Trophoblast cell (in vitro differentiated cells and primary cell): ENCODE data around the gene SLIT1.

Experiments used
- DNase-seq, 2 donors: peaks; one replicate each; pipeline ENCODE4 v3.0.0-alpha.2; 2016
- H2AFZ ChIP-seq: 2 replicates; pipeline ENCODE4 v1.6.1; 2013; ENCODE audit warnings: low read length, moderate library complexity, mild to moderate bottlenecking; ENCODE audit not compliant: insufficient read depth, poor library complexity
- H2AK5ac ChIP-seq: 2 replicates; pipeline ENCODE4 v1.6.1; 2013; ENCODE audit warnings: mild to moderate bottlenecking, low read length
- H2BK120ac ChIP-seq: 2 replicates; pipeline ENCODE4 v1.6.1; 2013; ENCODE audit warnings: low read length, mild to moderate bottlenecking, moderate library complexity; ENCODE audit not compliant: insufficient read depth, poor library complexity
- H2BK12ac ChIP-seq: 2 replicates; pipeline ENCODE4 v1.6.1; 2013; ENCODE audit warnings: mild to moderate bottlenecking, low read length, moderate library complexity
- H2BK5ac ChIP-seq: 2 replicates; pipeline ENCODE4 v1.6.1; 2013; ENCODE audit warnings: low read length, low read depth, moderate library complexity, mild to moderate bottlenecking; ENCODE audit not compliant: poor library complexity
- H3K14ac ChIP-seq: 2 replicates; pipeline ENCODE4 v1.6.1; 2013; ENCODE audit warnings: mild to moderate bottlenecking, low read length
- H3K18ac ChIP-seq: 2 replicates; pipeline ENCODE4 v1.6.1; 2013; ENCODE audit warnings: mild to moderate bottlenecking, low read length
- H3K23ac ChIP-seq: 2 replicates; pipeline ENCODE4 v1.6.1; 2013; ENCODE audit warnings: low read length
- H3K27ac ChIP-seq: 2 replicates; pipeline ENCODE4 v1.5.1; 2013; ENCODE audit warnings: low read depth, mild to moderate bottlenecking, inconsistent platforms, low read length, moderate library complexity
- H3K27me3 ChIP-seq: 2 replicates; pipeline ENCODE4 v1.6.1; 2013; ENCODE audit warnings: inconsistent platforms, mild to moderate bottlenecking, low read length, moderate library complexity; ENCODE audit not compliant: insufficient read depth
- H3K36me3 ChIP-seq, 2 experiments: 1 replicate in 1 of 2; 2 replicates in 1 of 2; pipeline ENCODE4 v1.6.1; 2013; ENCODE audit warnings: low read length in 2 of 2, mild to moderate bottlenecking in 2 of 2, moderate library complexity in 1 of 2; ENCODE audit not compliant: insufficient read depth in 2 of 2, control insufficient read depth in 1 of 2
- H3K4ac ChIP-seq: 2 replicates; pipeline ENCODE4 v1.6.1; 2013; ENCODE audit warnings: low read depth, mild to moderate bottlenecking, low read length, moderate library complexity
- H3K4me1 ChIP-seq, 2 experiments: 1 replicate in 1 of 2; 2 replicates in 1 of 2; pipeline ENCODE4 v1.6.1; 2013; ENCODE audit warnings: low read length in 2 of 2, mild to moderate bottlenecking in 2 of 2, moderate library complexity in 1 of 2; ENCODE audit not compliant: insufficient read depth in 2 of 2, control insufficient read depth in 1 of 2
- H3K4me2 ChIP-seq: 2 replicates; pipeline ENCODE4 v1.6.1; 2013; ENCODE audit warnings: inconsistent platforms, mild to moderate bottlenecking, low read length, moderate library complexity
- H3K4me3 ChIP-seq: 2 replicates; pipeline ENCODE4 v1.5.1; 2013; ENCODE audit warnings: mild to moderate bottlenecking, low read depth, low read length, inconsistent platforms
- H3K79me1 ChIP-seq: one replicate; pipeline ENCODE4 v1.6.1; 2013; ENCODE audit warnings: low read length
- H3K79me2 ChIP-seq: 2 replicates; pipeline ENCODE4 v1.6.1; 2013; ENCODE audit warnings: low read length, mild to moderate bottlenecking; ENCODE audit not compliant: control insufficient read depth, insufficient read depth, poor library complexity
- H3K9ac ChIP-seq: 2 replicates; pipeline ENCODE4 v1.6.1; 2013; ENCODE audit warnings: mild to moderate bottlenecking, low read length
- H3K9me3 ChIP-seq: 2 replicates; pipeline ENCODE4 v1.6.1; 2013; ENCODE audit warnings: low read depth, mild to moderate bottlenecking, control low read depth, inconsistent platforms, low read length; ENCODE audit not compliant: insufficient read depth
- H4K12ac ChIP-seq: 2 replicates; pipeline ENCODE4 v1.6.1; 2013; ENCODE audit warnings: low read depth, mild to moderate bottlenecking, low read length, moderate library complexity
- H4K8ac ChIP-seq: 2 replicates; pipeline ENCODE4 v1.6.1; 2013; ENCODE audit warnings: low read depth, mild to moderate bottlenecking, low read length, moderate library complexity
- H4K91ac ChIP-seq: one replicate; pipeline ENCODE4 v1.6.1; 2013; ENCODE audit warnings: low read depth, mild to moderate bottlenecking, low read length, moderate library complexity
- WGBS: extraction: QIAGEN DNeasy Blood & Tissue Kit; methylation state at CpG from one replicate; pipeline ENCODE4 v1.1.7; 2013; ENCODE audit warnings: missing lambda C conversion rate; ENCODE audit not compliant: insufficient read length, insufficient coverage; ENCODE audit errors: extremely low coverage; 5-methylcytosine and 5-hydroxymethylcytosine counted together

SLIT1 gene

DNA sequence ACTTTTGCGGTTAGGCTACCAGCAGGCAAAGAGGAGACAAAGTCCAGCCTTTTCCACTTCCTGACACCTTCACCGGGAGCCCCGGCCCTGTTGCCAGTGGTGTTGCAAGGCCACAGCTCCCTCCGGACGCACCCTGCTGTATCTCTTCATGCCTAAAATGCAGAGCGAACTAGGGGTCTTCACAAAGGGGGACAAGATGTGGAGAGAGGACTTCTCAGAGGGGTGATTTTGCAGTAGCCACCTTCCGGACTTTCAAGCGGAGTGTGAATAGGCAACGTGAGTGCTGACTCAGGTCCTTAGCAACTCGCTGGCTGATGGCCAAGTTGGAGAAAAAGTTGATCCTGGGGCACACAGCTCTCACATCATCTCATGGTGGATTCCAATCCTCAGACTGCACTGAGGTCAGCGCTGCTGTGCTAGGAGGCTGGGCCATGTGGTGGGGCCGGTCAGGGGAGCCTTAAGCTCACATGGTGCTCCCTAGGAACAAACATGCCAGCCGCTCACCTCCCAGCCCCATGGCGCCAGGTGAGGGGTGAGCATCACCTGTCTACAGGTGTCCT, 187.3 kb downstream of the SLIT1 start:
- Histone ChIP-seq H3K9me3 (no peaks in the 10 kb centered on the region), H2BK120ac (no peak overlapping the region), H3K79me1 (no peaks in the 10 kb centered on the region), H3K14ac (no peak overlapping the region), H3K4ac (no peak overlapping the region), H4K91ac (no peak overlapping the region), H3K9ac (no peak overlapping the region), H3K4me3 (no peak overlapping the region), H3K23ac (no peak overlapping the region), H3K36me3 (no peaks in the 10 kb centered on the region), H2AK5ac (no peak overlapping the region), H4K12ac (no peak overlapping the region), H2AFZ (no peak overlapping the region), H3K18ac (no peak overlapping the region), H2BK5ac (no peak overlapping the region), H2BK12ac (no peak overlapping the region), H3K27me3 (no peaks in the 10 kb centered on the region), H3K79me2 (no peaks in the 10 kb centered on the region), H3K4me2 (no peak overlapping the region), H3K27ac (no peak overlapping the region), H3K4me1 (no peaks in the 10 kb centered on the region), H4K8ac (no peak overlapping the region)
- WGBS: no CpG with 5 or more reads among the region's 14 CpGs
- no peak for DNase-seq

DNA sequence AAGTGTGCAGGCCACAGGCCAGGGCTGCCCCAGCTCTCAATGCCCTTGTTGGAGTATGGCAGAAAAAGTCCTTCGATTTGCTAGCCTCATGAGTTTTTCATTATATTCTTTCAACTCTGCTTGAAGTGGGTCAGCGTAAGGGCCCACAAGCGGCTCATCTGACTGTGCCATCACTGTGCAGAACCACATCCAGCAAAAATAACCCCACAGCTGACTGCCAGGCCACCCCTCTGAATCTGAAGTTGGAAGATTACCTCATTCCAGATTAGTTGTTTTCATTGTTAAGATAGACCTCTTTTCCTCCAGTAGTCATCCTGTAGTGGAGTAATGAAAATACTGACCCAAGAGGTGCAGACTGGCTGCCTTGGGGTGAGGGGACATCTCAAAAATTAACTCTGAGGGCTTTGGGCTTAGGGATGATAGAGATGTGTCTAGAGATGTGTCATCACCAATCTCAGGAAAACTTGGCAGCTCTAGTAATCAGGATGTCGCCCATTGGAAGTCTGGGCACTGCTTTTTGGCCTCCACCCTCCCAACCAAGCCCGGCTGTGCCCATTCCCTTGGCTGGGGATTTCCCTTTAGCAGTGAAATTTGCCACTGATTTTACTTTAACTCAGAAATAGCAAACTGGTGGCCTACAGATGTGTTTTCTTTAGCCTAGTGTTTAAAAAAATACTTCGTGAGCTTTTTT, 189.3 kb downstream of the SLIT1 start:
- Histone ChIP-seq H3K23ac (no peak overlapping the region), H4K8ac (no peak overlapping the region), H4K91ac (no peak overlapping the region), H3K14ac (no peak overlapping the region), H3K79me2 (no peaks in the 10 kb centered on the region), H2BK120ac (no peak overlapping the region), H3K36me3 (no peaks in the 10 kb centered on the region), H3K4ac (no peak overlapping the region), H2AFZ (no peak overlapping the region), H4K12ac (no peak overlapping the region), H3K79me1 (no peaks in the 10 kb centered on the region), H2BK12ac (no peak overlapping the region), H3K9ac (no peak overlapping the region), H2AK5ac (no peak overlapping the region), H3K4me2 (no peak overlapping the region), H2BK5ac (no peak overlapping the region), H3K4me1 (no peaks in the 10 kb centered on the region), H3K4me3 (no peak overlapping the region), H3K9me3 (no peaks in the 10 kb centered on the region), H3K27me3 (no peaks in the 10 kb centered on the region), H3K18ac (no peak overlapping the region), H3K27ac (no peak overlapping the region)
- no CpG with 5 or more reads among the region's 6 CpGs for WGBS
- DNase-seq: no peak

DNA sequence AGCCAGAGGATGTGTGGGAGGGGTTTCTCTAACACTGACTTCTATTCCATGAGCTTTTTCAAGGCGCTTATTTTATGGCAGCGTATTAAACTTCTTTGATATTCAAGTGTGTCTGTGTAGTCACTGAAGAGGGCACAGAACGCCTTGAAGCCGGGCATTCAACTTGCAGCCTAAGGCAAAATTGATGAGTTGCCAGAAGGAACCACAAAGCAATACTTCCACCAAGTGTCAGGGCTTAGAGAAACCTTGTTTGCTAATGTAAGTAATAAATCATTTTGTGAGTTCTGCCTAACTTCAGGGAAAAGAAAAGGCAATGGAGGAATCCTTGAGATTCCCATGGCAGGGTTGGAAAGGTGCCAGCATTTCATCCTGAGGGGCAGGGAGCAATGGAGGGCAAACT, 189.9 kb downstream of the SLIT1 start:
- H3K4me1 ChIP-seq: no peaks in the 10 kb centered on the region
- no peak overlapping the region for H3K9ac ChIP-seq
- H3K4me2 ChIP-seq: no peak overlapping the region
- H3K27me3 ChIP-seq: no peaks in the 10 kb centered on the region
- no peak overlapping the region for H3K18ac ChIP-seq
- H3K23ac ChIP-seq: no peak overlapping the region
- no peak overlapping the region for H3K27ac ChIP-seq
- H2BK120ac ChIP-seq: no peak overlapping the region
- H3K4me3 ChIP-seq: no peak overlapping the region
- no CpG with 5 or more reads among the region's 4 CpGs for WGBS
- no peak overlapping the region for H2BK12ac ChIP-seq
- no peaks in the 10 kb centered on the region for H3K36me3 ChIP-seq
- no peak for DNase-seq
- no peak overlapping the region for H3K4ac ChIP-seq
- no peaks in the 10 kb centered on the region for H3K9me3 ChIP-seq
- no peaks in the 10 kb centered on the region for H3K79me1 ChIP-seq
- H3K14ac ChIP-seq: no peak overlapping the region
- H2AFZ ChIP-seq: no peak overlapping the region
- H4K8ac ChIP-seq: no peak overlapping the region
- no peak overlapping the region for H4K12ac ChIP-seq
- no peak overlapping the region for H2AK5ac ChIP-seq
- H2BK5ac ChIP-seq: no peak overlapping the region
- no peak overlapping the region for H4K91ac ChIP-seq
- H3K79me2 ChIP-seq: no peaks in the 10 kb centered on the region

- H3K79me1 ChIP-seq: no peaks in the 10 kb centered on the region
- H4K12ac ChIP-seq: no peak overlapping the region
- H3K9me3 ChIP-seq: no peaks in the 10 kb centered on the region
- H3K18ac ChIP-seq: no peak overlapping the region
- no peak overlapping the region for H3K4me3 ChIP-seq
- no CpG with 5 or more reads among the region's 1 CpG for WGBS
- no peak overlapping the region for H3K4me2 ChIP-seq
- H2AFZ ChIP-seq: no peak overlapping the region
- no peaks in the 10 kb centered on the region for H3K36me3 ChIP-seq
- no peak overlapping the region for H3K14ac ChIP-seq
- H3K79me2 ChIP-seq: no peaks in the 10 kb centered on the region
- no peak overlapping the region for H3K9ac ChIP-seq
- H3K27ac ChIP-seq: no peak overlapping the region
- H4K91ac ChIP-seq: no peak overlapping the region
- peaks cover 0 to 4% of the 10 kb centered on the region in 2 experiments for H3K4me1 ChIP-seq
- no peak overlapping the region for H3K4ac ChIP-seq
- no peak for DNase-seq
- no peak overlapping the region for H2BK120ac ChIP-seq
- no peaks in the 10 kb centered on the region for H3K27me3 ChIP-seq
- H2BK12ac ChIP-seq: no peak overlapping the region
- no peak overlapping the region for H2BK5ac ChIP-seq
- no peak overlapping the region for H2AK5ac ChIP-seq
- no peak overlapping the region for H4K8ac ChIP-seq
- no peak overlapping the region for H3K23ac ChIP-seq
These were observed 193.0 kb downstream of the SLIT1 start for GRCh38 chr10:96992721-96993120.
